T-helper 2 cell treated with Interferon-gamma antibody and Interleukin-4, amounts not matched to agents 100 ng/mL and 5 ng/mL, for 36 hours (primary cell): ENCODE data around the gene LEKR1. TPM values are rescaled to one million over a fixed set of nuclear protein-coding genes. Genes with fewer than 3 reads are reported as not detected.
"Not testable (repeated sequence)": the region's sequence is repeated elsewhere in the genome, so short reads cannot be mapped to it uniquely, and the experiment has no call there.

Source experiments
- intact Hi-C: fragments of 100-400 bp; cut with micrococcal nuclease; formaldehyde crosslinking; loops from one replicate; pipeline ENCODE4 v1.15.1; 2023
- total RNA-seq: library from RNA; stranded (reverse); gene quantifications from 2 replicates; pipeline ENCODE4 v1.2.3, GENCODE V29; 2022

Gene LEKR1
- total RNA-seq, 1 donor from 2014 or later, result 0.70 TPM

- intact Hi-C loops, result no loop called here
These were observed 72.2 kb downstream of the LEKR1 start for GRCh38 chr3:156898296-156898880.

DNA sequence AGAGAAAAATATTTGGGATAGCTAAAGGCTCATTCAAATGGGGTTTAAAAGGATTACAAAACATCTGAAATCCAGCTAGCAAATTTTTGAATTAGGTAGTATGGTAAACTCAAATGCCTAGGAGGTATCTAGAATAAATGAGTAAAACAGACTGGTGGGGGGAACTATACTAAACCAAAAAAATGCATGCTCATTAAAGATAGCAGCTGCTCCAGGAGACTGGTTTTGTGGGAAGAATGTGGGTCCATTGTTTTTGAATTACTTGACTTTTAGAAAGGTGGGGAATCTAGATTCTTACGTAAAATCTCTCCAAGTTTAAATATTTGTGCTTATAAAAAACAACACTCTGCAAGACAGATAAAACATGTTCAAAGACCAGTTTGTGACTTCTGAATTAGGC lies 73.8 kb downstream of the LEKR1 start:
- intact Hi-C loops, result no loop called here

DNA sequence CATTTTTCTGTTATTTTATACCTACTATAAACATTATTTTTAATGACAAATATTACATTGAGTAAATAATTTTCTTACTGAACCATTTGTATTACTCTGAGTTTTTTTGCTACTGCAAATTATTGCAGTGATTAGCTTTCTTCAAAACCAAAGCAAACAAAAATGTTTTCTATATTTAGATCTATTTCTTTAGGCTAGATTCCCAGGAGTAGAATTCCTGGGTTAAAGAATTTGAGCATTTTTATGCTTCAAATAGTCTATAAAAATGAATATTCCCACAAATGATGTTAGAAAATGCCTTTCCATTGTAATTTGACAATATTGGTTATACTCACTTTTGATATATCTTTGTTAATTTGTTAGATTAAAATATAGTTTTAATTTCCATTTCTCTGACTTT lies 76.8 kb downstream of the LEKR1 start:
- intact Hi-C loops, result no loop called here

DNA sequence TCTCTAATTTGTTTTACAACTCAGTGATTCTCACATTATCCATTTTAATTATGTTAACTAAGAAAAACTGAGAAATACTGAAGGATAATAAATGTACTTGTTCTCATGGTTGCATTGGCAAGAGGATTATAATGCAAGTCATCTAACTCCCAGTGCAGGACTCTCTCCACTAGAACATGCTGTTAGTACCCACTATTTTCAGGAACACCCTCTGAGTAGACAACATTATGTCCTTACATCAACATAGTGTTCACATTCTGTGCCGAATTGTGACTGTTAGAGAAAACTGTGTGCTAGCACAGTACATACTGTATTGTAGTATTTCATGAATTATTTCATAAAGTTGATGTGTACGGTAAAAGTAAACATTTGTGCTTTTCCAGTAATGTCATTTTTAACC lies 80.1 kb downstream of the LEKR1 start:
- intact Hi-C loops, result no loop called here

DNA sequence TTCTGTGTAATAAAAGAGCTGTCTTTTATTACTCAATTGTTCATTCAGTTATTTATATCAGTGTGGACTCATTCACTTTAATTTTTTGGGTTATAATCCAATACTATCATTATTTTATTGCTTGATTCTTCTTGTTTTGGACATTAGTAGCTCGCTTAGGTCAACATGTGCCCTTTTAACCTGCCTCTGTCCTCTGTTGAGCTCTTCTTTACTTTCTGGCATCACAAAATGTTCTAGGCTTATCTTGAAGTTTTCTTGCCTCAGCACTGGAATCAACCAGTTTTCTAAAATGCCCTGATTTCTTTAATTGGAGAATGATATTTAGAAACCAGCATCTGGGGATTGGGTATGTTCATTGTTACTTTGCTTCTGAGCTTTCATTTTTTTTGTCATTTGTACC lies 82.2 kb downstream of the LEKR1 start:
- intact Hi-C loops, result no loop called here

GRCh38 chr3:156910022-156910421 lies 83.9 kb downstream of the LEKR1 start:
- intact Hi-C loops, result no loop called here

- intact Hi-C loops, result not testable (repeated sequence)
These were observed 84.7 kb downstream of the LEKR1 start for GRCh38 chr3:156910831-156911230.

- intact Hi-C loops, result not testable (repeated sequence)
These were observed 88.1 kb downstream of the LEKR1 start for GRCh38 chr3:156914300-156914699.

- intact Hi-C loops, result no loop called here
These were observed 89.2 kb downstream of the LEKR1 start for GRCh38 chr3:156915372-156915771.

DNA sequence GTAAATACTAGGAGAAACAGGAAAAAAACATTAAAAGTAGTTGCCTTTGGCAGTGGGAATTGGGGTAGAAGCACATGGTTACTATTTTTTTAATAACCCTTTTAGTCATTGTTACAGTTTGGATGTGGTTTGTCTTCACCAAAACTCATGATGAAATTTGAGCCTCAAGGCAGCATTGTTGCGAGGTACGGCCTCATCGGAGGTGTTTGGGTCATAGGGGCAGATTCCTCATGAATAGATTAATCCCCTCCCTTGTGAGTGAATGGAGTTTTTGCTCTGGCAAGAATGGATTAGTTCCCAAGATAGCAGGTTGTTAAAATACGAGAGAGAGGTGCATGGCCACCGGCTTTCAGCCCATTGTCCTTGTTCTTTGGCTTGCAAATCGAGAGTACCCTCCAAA lies 92.6 kb downstream of the LEKR1 start:
- intact Hi-C loops, result no loop called here

GRCh38 chr3:156919818-156920217 lies 93.7 kb downstream of the LEKR1 start:
- intact Hi-C loops, result no loop called here

GRCh38 chr3:156920399-156920798 lies 94.2 kb downstream of the LEKR1 start:
- intact Hi-C loops, result no loop called here

GRCh38 chr3:156923349-156923748 lies 97.2 kb downstream of the LEKR1 start:
- intact Hi-C loops, result no loop called here

DNA sequence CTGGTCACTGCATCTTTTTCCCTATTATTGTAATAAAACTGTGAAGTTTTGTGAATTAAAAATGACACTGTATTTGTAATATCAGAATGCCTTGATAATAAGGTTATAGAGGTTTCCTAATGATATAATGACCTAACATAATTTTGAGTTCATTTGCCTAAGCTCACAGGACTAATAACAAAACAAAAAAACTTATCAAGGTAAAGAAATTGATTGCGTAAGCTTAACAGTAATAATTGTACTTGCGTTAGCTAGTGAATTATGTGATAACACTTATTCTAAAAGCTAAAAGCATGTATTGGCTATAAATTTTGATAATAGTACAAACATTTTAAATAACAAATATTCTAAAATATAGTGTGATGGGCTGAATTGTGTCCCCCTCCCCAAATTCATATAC lies 112.6 kb downstream of the LEKR1 start:
- intact Hi-C loops, result no loop called here

- intact Hi-C loops, result no loop called here
These were observed 113.2 kb downstream of the LEKR1 start for GRCh38 chr3:156939315-156939714.

GRCh38 chr3:156941311-156941710 lies 115.2 kb downstream of the LEKR1 start:
- intact Hi-C loops, result no loop called here

DNA sequence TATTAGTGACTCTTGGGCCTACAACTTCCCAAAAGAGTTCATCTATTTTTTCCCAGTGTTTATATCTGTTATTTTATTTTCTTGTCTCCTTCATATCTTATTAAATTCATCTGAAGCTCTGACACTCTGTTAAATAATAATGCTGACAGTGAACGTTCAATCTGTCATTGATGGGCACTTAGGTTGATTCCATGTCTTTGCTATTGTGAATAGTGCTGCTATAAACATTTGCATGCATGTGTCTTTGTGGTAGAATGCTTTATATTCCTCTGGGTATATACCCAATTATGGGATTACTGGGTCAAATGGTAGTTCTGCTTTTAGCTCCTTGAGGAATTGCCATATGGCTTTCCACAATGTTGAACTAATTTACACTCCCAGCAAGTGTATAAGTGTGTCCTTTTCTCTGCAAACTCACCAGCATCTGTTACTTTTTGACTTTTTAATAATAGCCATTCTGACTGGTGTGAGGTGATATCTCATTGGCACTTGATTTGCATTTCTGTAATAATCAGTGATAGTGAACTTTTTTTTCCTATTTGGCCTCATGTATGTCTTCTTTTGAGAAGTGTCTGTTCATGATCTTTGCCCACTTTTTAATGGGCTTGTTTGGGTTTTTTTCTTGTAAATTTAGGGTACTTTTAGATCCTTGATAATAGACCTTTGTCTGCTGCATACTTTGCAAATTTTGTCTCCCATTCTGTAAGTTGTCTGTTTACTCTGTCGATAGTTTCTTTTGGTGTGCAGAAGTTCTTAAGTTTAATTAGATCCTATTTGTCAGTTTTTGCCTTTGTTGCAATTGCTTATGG lies 122.5 kb downstream of the LEKR1 start:
- intact Hi-C loops, result no loop called here

GRCh38 chr3:156952011-156952410 lies 125.9 kb downstream of the LEKR1 start:
- intact Hi-C loops, result no loop called here

DNA sequence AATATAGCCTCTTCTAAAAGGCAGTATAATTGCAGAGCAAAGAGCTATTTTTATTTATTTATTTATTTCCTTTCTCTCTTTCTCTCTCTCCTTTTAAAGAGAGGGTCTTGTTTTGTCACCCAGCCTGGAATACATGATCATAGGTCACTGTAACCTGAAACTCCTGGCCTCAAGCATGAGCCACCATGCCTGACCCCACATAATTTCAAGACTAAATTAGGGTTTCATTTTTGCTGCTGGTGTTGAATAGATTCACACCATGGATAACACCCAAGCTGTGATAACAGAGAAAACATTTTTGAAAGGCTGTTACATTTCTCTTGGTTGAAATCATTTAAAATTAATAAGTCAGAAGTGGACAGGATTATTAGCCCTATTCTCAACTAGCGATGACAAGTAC lies 131.6 kb downstream of the LEKR1 start:
- intact Hi-C loops, result no loop called here

GRCh38 chr3:156963096-156963495 lies 136.9 kb downstream of the LEKR1 start:
- intact Hi-C loops, result loop anchor here (5.0 kb wide), 1 partner anchor 904 kb away; no protein-coding TSS in a partner anchor

GRCh38 chr3:156964577-156964976 lies 138.4 kb downstream of the LEKR1 start:
- intact Hi-C loops, result loop anchor here (5.0 kb wide), 1 partner anchor 903 kb away; no protein-coding TSS in a partner anchor

- intact Hi-C loops, result not testable (repeated sequence)
These were observed 140.2 kb downstream of the LEKR1 start for GRCh38 chr3:156966349-156966748.

- intact Hi-C loops, result no loop called here
These were observed 147.8 kb downstream of the LEKR1 start for GRCh38 chr3:156973954-156974353.
